Liver (tissue), 9 donors: ENCODE results near the gene OLFML2B. TPM values are rescaled to one million over a fixed set of nuclear protein-coding genes. Genes with fewer than 3 reads are reported as not detected.

Experiments
- DNase-seq: peaks from one replicate; pipeline ENCODE4 v3.0.0-alpha.2; 2017; ENCODE audit warnings: low spot score
- H3K27ac ChIP-seq, 2 donors: one replicate each; pipeline ENCODE4 v1.7.0; 2013; ENCODE audit warnings: inconsistent platforms in 2 of 2, low read length in 2 of 2, control low read depth in 1 of 2, low read depth in 1 of 2, mild to moderate bottlenecking in 1 of 2
- H3K27me3 ChIP-seq, 4 donors: one replicate each; pipeline versions ENCODE4 v1.6.1 to v1.7.0; 2013; ENCODE audit warnings: low read length in 3 of 4, inconsistent platforms in 1 of 4, mild to moderate bottlenecking in 1 of 4, moderate library complexity in 1 of 4; ENCODE audit not compliant: control insufficient read depth in 4 of 4, insufficient read depth in 4 of 4
- H3K36me3 ChIP-seq, 4 donors: one replicate each; pipeline versions ENCODE4 v1.6.1 to v1.7.0; 2013; ENCODE audit warnings: low read length in 3 of 4, mild to moderate bottlenecking in 3 of 4, low read depth in 1 of 4, moderate library complexity in 1 of 4; ENCODE audit not compliant: control insufficient read depth in 4 of 4, insufficient read depth in 3 of 4
- H3K4me1 ChIP-seq, 4 donors: one replicate each; pipeline versions ENCODE4 v1.6.1 to v1.7.0; 2013; ENCODE audit warnings: low read length in 3 of 4, mild to moderate bottlenecking in 3 of 4, moderate library complexity in 1 of 4; ENCODE audit not compliant: control insufficient read depth in 4 of 4, insufficient read depth in 4 of 4
- H3K4me3 ChIP-seq, 3 donors: one replicate each; pipeline versions ENCODE4 v1.6.1 to v1.7.0; 2013; ENCODE audit warnings: low read length in 3 of 3, control low read depth in 1 of 3, low read depth in 1 of 3, mild to moderate bottlenecking in 1 of 3
- H3K9ac ChIP-seq, 2 donors: one replicate each; pipeline ENCODE4 v1.7.0; 2013; ENCODE audit warnings: low read length in 2 of 2, mild to moderate bottlenecking in 2 of 2, moderate library complexity in 2 of 2, control low read depth in 1 of 2, low read depth in 1 of 2
- H3K9me3 ChIP-seq, 4 donors: one replicate each; pipeline versions ENCODE4 v1.6.1 to v1.7.0; 2013; ENCODE audit warnings: low read length in 3 of 4; ENCODE audit not compliant: control insufficient read depth in 4 of 4
- CTCF ChIP-seq: fragments of 150-350 bp; IDR thresholded peaks from 2 replicates; pipeline ENCODE4 v1.5.1; 2017; ENCODE audit warnings: improper control_type of control experiment, low read depth, low read length; ENCODE audit not compliant: missing input control
- EGR1 ChIP-seq, 2 donors: IDR thresholded peaks; 2 replicates each; pipeline ENCODE4 v1.6.1; 2016 to 2018; ENCODE audit warnings: antibody characterized with exemption in 2 of 2, low read depth in 2 of 2
- FOXA1 ChIP-seq: IDR thresholded peaks from 2 replicates; pipeline ENCODE4 v1.6.1; 2016; ENCODE audit warnings: antibody characterized with exemption
- FOXA2 ChIP-seq: IDR thresholded peaks from 2 replicates; pipeline ENCODE4 v1.6.1; 2016; ENCODE audit warnings: antibody characterized with exemption
- GABPA ChIP-seq, 2 donors: IDR thresholded peaks in 1 of 2; conservative IDR thresholded peaks in 1 of 2; 2 replicates each; pipeline ENCODE4 v1.6.1; 2016; ENCODE audit warnings: antibody characterized with exemption in 2 of 2, mild to moderate bottlenecking in 1 of 2, moderate library complexity in 1 of 2
- HNF4A ChIP-seq, 2 donors: conservative IDR thresholded peaks; 2 replicates each; pipeline ENCODE4 v1.6.1; 2016; ENCODE audit warnings: antibody characterized with exemption in 2 of 2, mild to moderate bottlenecking in 2 of 2
- HNF4G ChIP-seq: IDR thresholded peaks from 2 replicates; pipeline ENCODE4 v1.6.1; 2016; ENCODE audit warnings: antibody characterized with exemption
- NR2F2 ChIP-seq: IDR thresholded peaks from 2 replicates; pipeline ENCODE4 v1.6.1; 2016; ENCODE audit warnings: antibody characterized with exemption
- RXRA ChIP-seq, 2 donors: IDR thresholded peaks; 2 replicates each; pipeline ENCODE4 v1.6.1; 2017 to 2018; ENCODE audit warnings: antibody characterized with exemption in 2 of 2, mild to moderate bottlenecking in 1 of 2
- SP1 ChIP-seq: IDR thresholded peaks from 2 replicates; pipeline ENCODE4 v1.6.1; 2018; ENCODE audit warnings: antibody characterized with exemption, mild to moderate bottlenecking
- YY1 ChIP-seq: IDR thresholded peaks from 2 replicates; pipeline ENCODE4 v1.6.1; 2016; ENCODE audit warnings: antibody characterized with exemption, mild to moderate bottlenecking
- WGBS: extraction: QIAGEN DNeasy Blood & Tissue Kit; methylation state at CpG from one replicate; pipeline ENCODE4 v1.1.7; 2013; 5-methylcytosine and 5-hydroxymethylcytosine counted together
- polyA plus RNA-seq, 2 donors: library from polyadenylated mRNA; stranded (reverse) in 1 of 2; unstranded in 1 of 2; fragments of 200-250 nt in 1 of 2; fragments of >200 nt in 1 of 2; fragmentation: Nextera tagmentation in 1 of 2; extraction: Ambion mirVana in 1 of 2; gene quantifications; one replicate each; pipeline versions ENCODE4 v1.2.1 to v1.2.3, GENCODE V29; 2013 to 2015
- total RNA-seq, 2 donors: library from RNA; depleted of rRNA; stranded (reverse); fragments of >200 nt; gene quantifications; one replicate each; pipeline ENCODE4 v1.2.3, GENCODE V29; 2014
- TF ChIP-seq, protein P1 (sequence below): IDR thresholded peaks from 2 replicates; pipeline ENCODE4 v1.6.1; 2016; ENCODE audit warnings: antibody characterized with exemption
- TF ChIP-seq, protein P2 (sequence below): IDR thresholded peaks from 2 replicates; pipeline ENCODE4 v1.6.1; 2016; ENCODE audit warnings: antibody characterized with exemption, mild to moderate bottlenecking
- donor health status: healthy.
- donor health status: healthy.
- donor health status: healthy.
- donor health status: healthy.
- donor health status: healthy.

OLFML2B gene
- total and polyA plus RNA-seq, 4 donors: 0.54 to 0.84 (median 0.74) TPM

GRCh38 chr1:162006081-162006480 is 17.6 kb downstream of the OLFML2B start:
- no peak for DNase-seq
- WGBS: 87% methylated on average over 6 of the region's 6 CpGs

DNA sequence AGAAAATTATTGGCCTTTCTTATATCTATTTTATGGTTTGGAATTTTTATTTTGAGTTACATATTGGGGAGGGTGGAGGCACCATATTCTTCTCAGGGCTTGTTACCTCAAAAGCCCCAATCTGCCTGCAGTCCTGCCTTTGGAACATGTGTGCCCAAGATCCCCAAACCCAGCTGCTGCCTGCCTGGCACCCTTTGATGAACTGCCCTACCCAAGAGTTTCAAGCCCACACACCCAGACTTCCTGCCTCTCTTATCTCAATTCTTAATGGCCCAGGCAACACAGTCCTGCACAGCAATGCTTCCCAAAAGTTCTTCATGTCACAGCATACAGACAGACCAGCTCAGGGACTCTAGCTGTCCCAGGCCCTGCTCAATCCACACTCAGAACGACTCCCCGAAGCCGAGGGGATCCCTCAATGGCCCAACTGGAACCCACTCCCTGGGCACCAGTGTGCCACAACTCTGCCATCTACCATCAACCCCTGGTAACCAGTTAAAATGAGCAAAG is 19.2 kb downstream of the OLFML2B start:
- Histone ChIP-seq H3K9ac (no peak overlapping the region), H3K4me3 (no peak overlapping the region), H3K27me3 (no peaks in the 10 kb centered on the region), H3K36me3 (no peaks in the 10 kb centered on the region), H3K9me3 (no peaks in the 10 kb centered on the region), H3K4me1 (no peaks in the 10 kb centered on the region), H3K27ac (no peak overlapping the region)
- no peak for DNase-seq
- WGBS: 83% methylated on average over 3 of the region's 3 CpGs
- TF ChIP-seq HNF4G (no peak), FOXA2 (no peak), GABPA (IDR thresholded peaks at IDR 0.05 in 1 of 2, conservative IDR thresholded peaks at IDR 0.05 in 1 of 2) (no peak)

More at GRCh38 chr1:162006081-162006480, 17.6 kb downstream of the OLFML2B start:
- no peaks in the 10 kb centered on the region for H3K27me3 ChIP-seq
- TF ChIP-seq GABPA (IDR thresholded peaks at IDR 0.05 in 1 of 2, conservative IDR thresholded peaks at IDR 0.05 in 1 of 2) (no peak), CTCF (no peak), FOXA1 (no peak), HNF4A (conservative IDR thresholded peaks at IDR 0.05) (no peak), NR2F2 (no peak), RXRA (IDR thresholded peaks at IDR 0.05) (no peak), EGR1 (IDR thresholded peaks at IDR 0.05; ENCODE audit: low read depth in 2 of 2) (no peak), SP1 (no peak), HNF4G (no peak), YY1 (no peak)
- TF ChIP-seq, protein P1, sequence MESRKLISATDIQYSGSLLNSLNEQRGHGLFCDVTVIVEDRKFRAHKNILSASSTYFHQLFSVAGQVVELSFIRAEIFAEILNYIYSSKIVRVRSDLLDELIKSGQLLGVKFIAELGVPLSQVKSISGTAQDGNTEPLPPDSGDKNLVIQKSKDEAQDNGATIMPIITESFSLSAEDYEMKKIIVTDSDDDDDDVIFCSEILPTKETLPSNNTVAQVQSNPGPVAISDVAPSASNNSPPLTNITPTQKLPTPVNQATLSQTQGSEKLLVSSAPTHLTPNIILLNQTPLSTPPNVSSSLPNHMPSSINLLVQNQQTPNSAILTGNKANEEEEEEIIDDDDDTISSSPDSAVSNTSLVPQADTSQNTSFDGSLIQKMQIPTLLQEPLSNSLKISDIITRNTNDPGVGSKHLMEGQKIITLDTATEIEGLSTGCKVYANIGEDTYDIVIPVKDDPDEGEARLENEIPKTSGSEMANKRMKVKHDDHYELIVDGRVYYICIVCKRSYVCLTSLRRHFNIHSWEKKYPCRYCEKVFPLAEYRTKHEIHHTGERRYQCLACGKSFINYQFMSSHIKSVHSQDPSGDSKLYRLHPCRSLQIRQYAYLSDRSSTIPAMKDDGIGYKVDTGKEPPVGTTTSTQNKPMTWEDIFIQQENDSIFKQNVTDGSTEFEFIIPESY: no peak
- TF ChIP-seq, protein P2, sequence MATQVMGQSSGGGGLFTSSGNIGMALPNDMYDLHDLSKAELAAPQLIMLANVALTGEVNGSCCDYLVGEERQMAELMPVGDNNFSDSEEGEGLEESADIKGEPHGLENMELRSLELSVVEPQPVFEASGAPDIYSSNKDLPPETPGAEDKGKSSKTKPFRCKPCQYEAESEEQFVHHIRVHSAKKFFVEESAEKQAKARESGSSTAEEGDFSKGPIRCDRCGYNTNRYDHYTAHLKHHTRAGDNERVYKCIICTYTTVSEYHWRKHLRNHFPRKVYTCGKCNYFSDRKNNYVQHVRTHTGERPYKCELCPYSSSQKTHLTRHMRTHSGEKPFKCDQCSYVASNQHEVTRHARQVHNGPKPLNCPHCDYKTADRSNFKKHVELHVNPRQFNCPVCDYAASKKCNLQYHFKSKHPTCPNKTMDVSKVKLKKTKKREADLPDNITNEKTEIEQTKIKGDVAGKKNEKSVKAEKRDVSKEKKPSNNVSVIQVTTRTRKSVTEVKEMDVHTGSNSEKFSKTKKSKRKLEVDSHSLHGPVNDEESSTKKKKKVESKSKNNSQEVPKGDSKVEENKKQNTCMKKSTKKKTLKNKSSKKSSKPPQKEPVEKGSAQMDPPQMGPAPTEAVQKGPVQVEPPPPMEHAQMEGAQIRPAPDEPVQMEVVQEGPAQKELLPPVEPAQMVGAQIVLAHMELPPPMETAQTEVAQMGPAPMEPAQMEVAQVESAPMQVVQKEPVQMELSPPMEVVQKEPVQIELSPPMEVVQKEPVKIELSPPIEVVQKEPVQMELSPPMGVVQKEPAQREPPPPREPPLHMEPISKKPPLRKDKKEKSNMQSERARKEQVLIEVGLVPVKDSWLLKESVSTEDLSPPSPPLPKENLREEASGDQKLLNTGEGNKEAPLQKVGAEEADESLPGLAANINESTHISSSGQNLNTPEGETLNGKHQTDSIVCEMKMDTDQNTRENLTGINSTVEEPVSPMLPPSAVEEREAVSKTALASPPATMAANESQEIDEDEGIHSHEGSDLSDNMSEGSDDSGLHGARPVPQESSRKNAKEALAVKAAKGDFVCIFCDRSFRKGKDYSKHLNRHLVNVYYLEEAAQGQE: no peak
- H3K36me3 ChIP-seq: no peaks in the 10 kb centered on the region
- no peak overlapping the region for H3K4me3 ChIP-seq
- H3K27ac ChIP-seq: no peak overlapping the region
- H3K9me3 ChIP-seq: no peaks in the 10 kb centered on the region
- no peaks in the 10 kb centered on the region for H3K4me1 ChIP-seq
- no peak overlapping the region for H3K9ac ChIP-seq
